ENCODE data around the gene OTOG.

DNA sequence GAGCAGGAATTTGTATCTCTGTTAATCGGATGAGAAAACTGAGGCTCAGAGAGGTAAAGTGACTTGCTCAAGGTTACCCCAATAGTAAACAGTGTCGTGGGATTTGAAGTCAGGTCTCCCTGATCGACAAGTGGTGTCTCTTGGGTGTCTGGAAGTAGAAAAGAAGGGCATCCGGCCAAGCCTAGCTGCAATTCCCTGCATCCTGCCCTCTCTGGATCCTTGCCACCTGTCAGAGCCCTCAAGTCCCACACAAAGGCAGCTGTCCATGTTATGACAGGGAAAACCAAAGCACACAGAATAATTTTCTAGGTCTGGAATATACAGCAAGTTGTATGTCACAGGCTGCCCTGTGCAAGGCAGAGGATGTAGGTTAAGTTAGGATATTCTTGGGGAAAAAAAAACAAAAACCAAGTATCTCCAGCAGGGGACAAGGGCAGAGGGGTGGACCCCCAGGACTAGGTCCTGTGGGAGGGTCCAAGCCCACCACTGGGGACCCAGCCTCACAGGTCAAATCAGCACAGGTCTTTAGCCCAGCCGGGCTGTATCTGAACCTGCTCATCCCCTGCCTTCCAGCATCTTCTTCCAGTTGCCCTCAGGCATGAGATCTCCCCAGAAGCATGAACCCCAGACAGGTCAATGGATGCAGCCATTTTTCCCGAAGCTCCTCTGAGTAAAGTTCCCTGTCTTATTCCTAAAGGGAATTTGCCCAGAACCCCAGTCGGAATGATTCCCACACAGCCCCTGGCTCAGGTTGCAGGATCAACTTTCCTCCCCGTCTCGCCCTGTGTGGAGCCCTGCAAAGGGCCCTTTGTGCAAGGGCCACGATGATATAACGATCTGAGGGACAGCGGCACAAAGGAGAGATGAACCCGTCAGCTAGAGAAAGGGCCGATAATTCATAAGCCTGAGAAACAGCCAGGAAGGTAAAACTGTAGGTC is 17.9 kb upstream of the OTOG start:
- TF ChIP-seq ZNF384 (IDR thresholded peaks at IDR 0.05) (no peak), HDGF (IDR thresholded peaks at IDR 0.05; ENCODE audit: borderline replicate concordance) (no peak), FOXK2 (IDR thresholded peaks at IDR 0.05) (no peak), ARNT (IDR thresholded peaks at IDR 0.05) (no peak), ELF4 (IDR thresholded peaks at IDR 0.05) (no peak)

Data from HEK293T (cell line).